GM20000 (cell line): ENCODE results near the gene RGS17.

ENCODE experiments used
- DNase-seq: peaks from one replicate; pipeline ENCODE4 v3.0.0; 2012; ENCODE audit warnings: low spot score
- TF ChIP-seq, protein P1 (sequence below): IDR thresholded peaks from 2 replicates; pipeline ENCODE4 v1.5.1; 2012; ENCODE audit warnings: mild to moderate bottlenecking, control low read depth; ENCODE audit errors: extremely low read depth, missing control alignments

The RGS17 gene

DNA sequence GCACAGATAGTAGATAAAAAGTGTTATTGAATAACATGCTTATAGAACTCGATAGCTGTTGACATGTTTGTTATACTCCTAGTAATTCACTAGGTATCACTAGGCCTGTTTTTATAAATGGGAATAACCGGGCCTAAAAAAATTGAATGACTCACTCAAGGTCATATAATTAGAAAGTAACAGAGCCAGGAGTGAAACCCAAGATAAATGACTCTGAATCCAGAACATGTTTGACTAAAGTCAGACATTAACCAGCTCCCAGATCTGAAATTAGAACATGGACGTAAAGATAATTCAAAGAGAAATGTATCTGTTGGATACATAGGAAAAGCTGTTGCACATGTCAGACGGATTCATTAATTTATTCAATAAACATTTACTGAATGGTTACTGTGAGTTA is 26.9 kb downstream of the RGS17 start:
- DNase-seq: no peak

DNA sequence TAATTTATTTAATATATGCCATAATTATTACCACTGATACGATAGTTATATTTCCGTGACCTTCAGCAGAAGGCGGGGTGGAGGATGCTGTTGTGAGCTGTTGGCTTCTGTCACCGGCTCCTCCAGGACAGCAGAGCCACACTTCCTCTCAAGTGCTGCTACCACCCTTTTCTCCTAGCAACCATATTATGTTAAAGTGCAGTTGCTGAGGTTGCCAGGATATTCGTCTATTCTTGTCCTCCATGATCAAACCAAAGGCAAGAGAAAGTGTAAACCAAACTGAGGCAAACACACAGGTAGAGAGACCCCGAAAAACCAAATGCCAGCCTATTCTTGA is 27.8 kb downstream of the RGS17 start:
- DNase-seq: no peak

More for the DNA sequence above, 26.9 kb downstream of the RGS17 start:
- TF ChIP-seq, protein P1, sequence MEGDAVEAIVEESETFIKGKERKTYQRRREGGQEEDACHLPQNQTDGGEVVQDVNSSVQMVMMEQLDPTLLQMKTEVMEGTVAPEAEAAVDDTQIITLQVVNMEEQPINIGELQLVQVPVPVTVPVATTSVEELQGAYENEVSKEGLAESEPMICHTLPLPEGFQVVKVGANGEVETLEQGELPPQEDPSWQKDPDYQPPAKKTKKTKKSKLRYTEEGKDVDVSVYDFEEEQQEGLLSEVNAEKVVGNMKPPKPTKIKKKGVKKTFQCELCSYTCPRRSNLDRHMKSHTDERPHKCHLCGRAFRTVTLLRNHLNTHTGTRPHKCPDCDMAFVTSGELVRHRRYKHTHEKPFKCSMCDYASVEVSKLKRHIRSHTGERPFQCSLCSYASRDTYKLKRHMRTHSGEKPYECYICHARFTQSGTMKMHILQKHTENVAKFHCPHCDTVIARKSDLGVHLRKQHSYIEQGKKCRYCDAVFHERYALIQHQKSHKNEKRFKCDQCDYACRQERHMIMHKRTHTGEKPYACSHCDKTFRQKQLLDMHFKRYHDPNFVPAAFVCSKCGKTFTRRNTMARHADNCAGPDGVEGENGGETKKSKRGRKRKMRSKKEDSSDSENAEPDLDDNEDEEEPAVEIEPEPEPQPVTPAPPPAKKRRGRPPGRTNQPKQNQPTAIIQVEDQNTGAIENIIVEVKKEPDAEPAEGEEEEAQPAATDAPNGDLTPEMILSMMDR: no peak

DNA sequence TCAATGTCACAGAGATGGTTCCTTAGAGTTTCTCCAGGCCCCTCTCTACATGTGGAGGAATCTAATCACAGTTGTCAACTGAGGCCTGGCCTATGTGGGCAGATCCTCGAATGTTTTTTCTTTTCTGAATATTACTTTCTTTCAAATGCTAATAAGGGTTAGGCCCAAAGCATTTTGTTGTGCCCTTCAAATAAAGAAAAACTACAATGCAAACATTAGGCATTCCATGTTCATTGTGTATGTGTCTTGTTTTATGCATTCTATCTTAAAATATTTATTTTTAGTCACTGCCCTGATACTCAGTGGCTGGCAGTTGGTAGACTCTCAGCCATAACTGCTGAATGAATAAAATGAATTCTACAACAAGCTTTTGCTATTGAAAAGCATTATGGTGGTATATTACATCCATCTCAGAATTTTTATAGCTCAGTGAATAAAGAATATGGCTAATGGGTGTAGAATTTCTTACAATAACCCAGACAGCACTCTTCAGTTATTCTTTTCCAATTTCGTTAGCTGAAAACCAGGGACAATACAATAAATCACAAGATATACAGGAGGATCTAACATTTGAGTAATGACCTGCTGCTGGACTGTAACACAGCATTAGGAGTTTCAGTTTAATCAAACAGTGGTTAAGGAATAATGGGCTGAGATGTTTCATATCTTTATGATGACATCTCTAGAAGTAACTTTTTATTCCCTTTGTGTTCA is 28.3 kb downstream of the RGS17 start:
- DNase-seq: no peak
- TF ChIP-seq, protein P1: no peak

More for the DNA sequence above, 27.8 kb downstream of the RGS17 start:
- TF ChIP-seq, protein P1: no peak

DNA sequence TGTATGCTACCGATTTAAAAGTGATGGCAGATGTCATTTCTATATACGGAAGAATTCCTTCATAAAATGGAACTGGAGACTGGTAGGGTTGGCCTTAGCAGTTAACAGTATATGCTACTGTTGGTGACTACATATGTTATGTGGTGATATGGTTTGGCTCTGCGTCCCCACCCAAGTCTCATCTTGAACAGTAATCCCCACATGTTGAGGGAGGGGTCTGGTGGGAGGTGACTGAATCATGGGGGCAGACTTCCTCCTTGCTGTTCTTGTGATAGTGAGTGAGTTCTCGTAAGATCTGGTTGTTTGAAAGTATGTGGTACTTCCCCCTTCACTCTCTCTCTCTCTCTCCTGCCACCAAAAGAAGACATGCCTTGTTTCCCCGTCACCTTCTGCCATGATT is 29.6 kb downstream of the RGS17 start:
- TF ChIP-seq, protein P1: no peak
- DNase-seq: no peak

DNA sequence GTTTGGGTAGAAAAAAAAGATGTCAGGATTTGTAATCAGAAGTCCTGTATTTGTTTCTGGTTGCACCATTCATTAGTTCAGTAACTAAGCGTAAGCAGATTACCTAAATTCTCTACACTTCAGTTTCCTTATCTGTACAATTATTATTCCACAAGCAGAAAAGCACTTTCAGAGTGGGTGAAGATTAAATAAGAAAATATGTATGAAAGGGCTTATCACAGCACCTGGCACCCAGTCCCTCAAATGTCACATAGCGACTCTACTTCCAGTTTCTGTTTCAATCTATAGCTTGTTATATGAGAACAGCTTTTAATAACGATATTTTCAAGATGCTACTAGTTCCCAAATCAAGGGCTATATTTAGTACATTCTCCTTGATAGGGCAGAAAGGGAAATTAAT is 31.4 kb downstream of the RGS17 start:
- TF ChIP-seq, protein P1: no peak
- DNase-seq: no peak

DNA sequence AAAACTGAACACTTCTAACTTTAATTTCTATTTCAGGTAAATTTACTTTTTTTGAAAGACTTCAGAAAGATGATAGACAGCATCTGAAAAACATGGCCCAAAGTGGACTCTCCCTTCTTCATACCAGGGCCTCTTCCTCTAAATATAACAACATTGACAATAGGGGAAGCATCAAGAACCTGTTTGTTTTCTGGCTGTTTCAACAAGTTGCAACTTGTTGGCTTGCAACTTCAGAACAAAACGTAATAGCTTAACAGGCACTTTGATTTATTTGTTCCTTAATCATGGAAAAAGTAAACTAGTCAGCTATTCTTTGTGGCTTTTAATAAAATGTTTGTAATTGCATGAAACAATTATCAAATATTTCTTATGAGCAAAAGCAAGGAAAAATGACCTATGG is 34.3 kb downstream of the RGS17 start:
- DNase-seq: no peak
- TF ChIP-seq, protein P1: no peak

DNA sequence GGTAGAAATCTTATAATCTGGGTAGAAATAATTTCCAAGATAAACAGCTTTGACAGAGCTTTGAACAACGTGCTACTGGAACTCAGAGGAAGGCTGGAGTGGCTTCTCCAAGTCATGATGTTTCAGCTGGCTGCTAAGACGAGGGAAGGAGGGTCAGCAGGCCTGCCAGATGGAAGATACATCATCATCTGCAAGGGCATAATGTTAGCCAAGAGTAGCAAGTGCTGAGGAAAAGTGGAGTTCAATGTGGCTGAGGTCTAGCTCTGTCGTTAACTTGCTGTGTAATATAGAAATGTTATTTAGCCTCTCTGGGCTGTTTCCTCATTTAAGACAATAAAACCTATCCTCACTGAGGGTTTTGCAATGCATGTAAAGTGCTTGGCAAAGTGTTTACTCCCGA is 35.1 kb downstream of the RGS17 start:
- DNase-seq: no peak
- TF ChIP-seq, protein P1: no peak
